ENCODE measurements around the gene TRIM44.
"Not testable (repeated sequence)": the region's sequence is repeated elsewhere in the genome, so short reads cannot be mapped to it uniquely, and the experiment has no call there.

The TRIM44 gene

DNA sequence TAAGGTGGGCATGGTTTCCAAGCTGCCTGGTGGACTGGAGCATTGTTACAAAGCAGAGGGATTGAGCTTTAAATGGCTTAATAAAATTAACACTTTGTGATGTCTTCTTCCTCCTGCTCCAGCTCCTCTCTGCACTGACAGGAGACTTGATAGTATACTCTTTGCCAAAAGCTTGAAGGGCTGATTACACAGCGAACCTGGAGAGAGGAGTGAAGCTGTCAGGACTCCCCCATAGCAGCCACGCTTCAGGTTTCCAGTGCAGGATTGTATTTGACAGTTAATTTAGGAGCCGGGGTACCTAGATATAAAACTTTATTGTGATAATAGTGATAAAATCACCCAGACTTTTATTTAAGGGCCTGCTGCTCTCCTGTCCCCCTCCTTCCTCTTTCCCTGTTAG is 50.0 kb downstream of the TRIM44 start:
- in situ Hi-C loops (cut with MboI; ENCODE audit: low pct_unique_long_range_greater_than_20kb, low sequenced_read_pairs, unreplicated experiment) = no loop called here
- TF ChIP-seq, protein P1, sequence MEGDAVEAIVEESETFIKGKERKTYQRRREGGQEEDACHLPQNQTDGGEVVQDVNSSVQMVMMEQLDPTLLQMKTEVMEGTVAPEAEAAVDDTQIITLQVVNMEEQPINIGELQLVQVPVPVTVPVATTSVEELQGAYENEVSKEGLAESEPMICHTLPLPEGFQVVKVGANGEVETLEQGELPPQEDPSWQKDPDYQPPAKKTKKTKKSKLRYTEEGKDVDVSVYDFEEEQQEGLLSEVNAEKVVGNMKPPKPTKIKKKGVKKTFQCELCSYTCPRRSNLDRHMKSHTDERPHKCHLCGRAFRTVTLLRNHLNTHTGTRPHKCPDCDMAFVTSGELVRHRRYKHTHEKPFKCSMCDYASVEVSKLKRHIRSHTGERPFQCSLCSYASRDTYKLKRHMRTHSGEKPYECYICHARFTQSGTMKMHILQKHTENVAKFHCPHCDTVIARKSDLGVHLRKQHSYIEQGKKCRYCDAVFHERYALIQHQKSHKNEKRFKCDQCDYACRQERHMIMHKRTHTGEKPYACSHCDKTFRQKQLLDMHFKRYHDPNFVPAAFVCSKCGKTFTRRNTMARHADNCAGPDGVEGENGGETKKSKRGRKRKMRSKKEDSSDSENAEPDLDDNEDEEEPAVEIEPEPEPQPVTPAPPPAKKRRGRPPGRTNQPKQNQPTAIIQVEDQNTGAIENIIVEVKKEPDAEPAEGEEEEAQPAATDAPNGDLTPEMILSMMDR (IDR thresholded peaks at IDR 0.05; ENCODE audit: extremely low read depth, insufficient read depth, missing control alignments) = no peak
- no peak for DNase-seq (ENCODE audit: low spot score)

DNA sequence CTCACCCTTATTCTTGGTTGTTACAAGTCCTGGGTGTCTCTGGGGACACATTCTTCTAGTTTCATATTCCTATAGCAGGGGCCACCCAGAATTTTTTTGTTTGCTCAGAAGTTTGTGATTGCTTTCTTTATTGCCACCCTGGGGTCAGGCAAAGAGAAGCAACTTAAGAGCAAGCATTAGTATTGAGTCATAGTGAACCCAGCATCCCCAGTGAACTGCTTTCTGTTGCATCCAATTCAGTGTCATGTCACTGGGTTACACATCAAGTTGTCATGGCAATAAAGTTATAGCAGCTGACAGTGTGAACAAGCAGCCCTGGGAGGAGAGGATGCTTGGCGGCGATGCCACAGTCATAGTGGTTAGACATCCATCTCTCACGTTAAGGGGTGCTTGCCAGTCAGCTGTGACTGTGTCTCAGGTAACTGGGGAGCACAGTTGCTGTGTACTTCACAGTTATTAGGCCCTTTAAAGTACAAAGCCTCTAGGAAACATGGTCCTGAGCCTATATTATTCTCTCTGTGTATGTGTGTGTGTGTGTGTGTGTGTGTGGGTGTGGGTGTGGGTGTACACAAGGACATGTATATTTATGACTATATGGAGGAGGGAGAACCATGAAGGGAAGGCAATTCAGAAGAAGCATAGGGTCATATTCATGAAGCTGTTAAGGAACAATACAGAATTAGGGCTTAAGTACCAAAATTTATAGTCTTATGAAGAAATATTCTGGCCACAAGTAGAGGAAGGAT is 52.5 kb downstream of the TRIM44 start:
- peak; percentile 35 for DNase-seq (ENCODE audit: low spot score)
- in situ Hi-C loops (cut with MboI; ENCODE audit: low pct_unique_long_range_greater_than_20kb, low sequenced_read_pairs, unreplicated experiment) = no loop called here
- TF ChIP-seq, protein P1 (IDR thresholded peaks at IDR 0.05; ENCODE audit: extremely low read depth, insufficient read depth, missing control alignments) = no peak

DNA sequence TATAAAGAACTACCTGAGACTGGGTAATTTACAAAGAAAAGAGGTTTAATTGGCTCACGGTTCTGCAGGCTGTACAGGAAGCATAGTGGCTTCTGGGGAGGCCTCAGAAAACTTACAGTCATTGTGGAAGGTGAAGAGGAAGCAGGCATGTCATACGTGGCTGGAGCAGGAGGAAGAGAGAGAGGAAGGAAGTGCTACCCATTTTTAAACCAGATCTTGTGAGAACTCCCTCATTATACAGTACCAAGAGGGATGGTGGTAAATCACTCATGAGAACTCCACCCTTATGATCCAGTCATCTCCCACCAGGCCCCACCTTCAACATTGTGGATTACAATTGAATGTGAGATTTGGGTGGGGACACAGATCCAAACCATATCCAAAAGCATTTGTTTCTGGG is 53.1 kb downstream of the TRIM44 start:
- in situ Hi-C loops (cut with MboI; ENCODE audit: low pct_unique_long_range_greater_than_20kb, low sequenced_read_pairs, unreplicated experiment); DNase-seq (ENCODE audit: low spot score): not testable (repeated sequence)

DNA sequence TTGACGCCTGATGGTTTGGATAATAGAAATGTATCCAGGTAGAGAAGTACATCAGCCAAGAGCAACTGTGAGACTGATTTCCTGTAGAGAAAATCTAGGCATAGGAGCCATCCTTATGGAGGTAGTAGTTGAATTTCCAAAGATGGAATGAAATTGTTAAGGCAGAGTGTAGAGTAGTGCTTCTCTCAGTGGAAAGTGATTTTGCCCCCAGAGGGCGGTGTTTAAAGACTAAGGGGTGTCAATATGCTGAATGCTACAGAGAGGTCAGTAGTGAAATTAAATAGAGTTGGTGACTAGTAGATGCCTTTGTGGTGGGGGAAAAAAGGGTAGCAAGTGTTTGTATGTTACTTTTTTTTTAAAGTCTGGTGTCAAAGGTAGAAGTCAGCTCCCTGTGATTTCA is 54.5 kb downstream of the TRIM44 start:
- in situ Hi-C loops (cut with MboI; ENCODE audit: low pct_unique_long_range_greater_than_20kb, low sequenced_read_pairs, unreplicated experiment) = no loop called here
- TF ChIP-seq, protein P1 (IDR thresholded peaks at IDR 0.05; ENCODE audit: extremely low read depth, insufficient read depth, missing control alignments) = peak; percentile 16
- DNase-seq (ENCODE audit: low spot score) = no peak

DNA sequence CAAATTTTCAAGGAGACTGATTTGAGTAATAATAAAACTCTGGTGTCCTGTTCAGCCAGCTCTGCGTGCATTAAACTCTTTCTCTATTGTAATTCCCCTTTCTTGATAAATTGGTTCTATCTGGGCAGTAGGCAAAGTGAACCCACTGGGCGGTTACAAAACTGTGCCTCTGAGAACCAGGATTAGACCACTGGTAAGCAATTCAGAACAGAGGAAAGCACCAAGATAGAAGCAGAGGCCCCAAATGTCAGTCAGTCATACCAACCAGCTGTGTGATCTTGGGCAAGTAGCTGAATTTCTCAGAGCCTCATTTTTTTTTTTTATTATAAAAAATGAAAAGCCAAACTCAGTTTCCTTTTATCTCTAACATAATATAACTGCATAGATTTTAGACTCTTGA is 54.9 kb downstream of the TRIM44 start:
- TF ChIP-seq, protein P1 (IDR thresholded peaks at IDR 0.05; ENCODE audit: extremely low read depth, insufficient read depth, missing control alignments) = no peak
- in situ Hi-C loops (cut with MboI; ENCODE audit: low pct_unique_long_range_greater_than_20kb, low sequenced_read_pairs, unreplicated experiment) = no loop called here
- DNase-seq (ENCODE audit: low spot score) = no peak

DNA sequence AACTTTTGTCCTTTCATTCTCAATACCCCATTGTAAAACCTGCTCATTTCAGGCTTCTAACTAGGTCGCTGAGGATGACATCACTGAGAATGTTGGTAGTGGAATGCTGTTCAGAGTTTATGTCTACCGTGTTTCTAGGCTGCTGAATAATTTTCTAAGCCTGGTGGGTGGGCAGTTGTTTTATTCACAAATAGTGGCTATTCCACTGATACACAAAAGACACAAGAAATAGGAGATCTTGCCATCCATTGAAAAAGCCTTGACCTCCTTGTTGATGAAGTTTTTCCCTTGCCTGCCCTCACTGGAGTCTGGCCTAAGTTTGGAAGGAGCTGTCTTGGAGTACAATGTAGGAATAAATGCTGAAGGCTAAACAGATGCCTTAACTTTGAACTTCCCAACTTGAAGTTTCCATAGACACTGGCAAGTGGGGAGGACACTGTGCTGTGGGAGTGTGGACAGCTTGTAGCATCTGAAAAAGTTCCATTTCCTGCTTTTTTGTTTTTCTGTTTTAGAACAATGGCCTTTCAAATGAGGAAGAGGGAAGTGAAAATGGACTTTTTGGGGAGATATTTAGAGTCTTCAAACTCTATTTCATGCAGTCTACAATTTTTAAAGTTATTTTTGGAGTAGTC is 59.2 kb downstream of the TRIM44 start:
- in situ Hi-C loops (cut with MboI; ENCODE audit: low pct_unique_long_range_greater_than_20kb, low sequenced_read_pairs, unreplicated experiment) = no loop called here
- peak; percentile 24 for DNase-seq (ENCODE audit: low spot score)
- TF ChIP-seq, protein P1 (IDR thresholded peaks at IDR 0.05; ENCODE audit: extremely low read depth, insufficient read depth, missing control alignments) = no peak

DNA sequence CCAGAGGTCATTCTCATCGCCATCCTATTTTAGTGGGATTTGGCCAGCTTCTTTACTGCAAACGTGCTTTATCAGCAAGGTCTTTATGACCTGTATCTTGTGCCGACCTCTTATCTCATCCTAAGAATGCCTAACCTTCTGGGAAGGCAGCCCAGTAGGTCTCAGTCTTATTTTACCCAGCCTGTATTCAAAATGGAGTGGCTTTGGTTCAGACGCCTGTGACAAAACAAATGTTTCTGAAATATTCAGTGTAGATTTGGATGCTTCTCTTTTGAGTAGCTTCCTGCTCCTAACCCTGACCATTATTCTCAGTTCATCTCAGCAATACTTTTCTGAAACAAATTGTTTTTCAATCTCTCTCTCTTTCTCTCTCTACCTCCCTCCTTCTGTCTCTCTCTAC is 60.1 kb downstream of the TRIM44 start:
- DNase-seq (ENCODE audit: low spot score) = no peak
- TF ChIP-seq, protein P1 (IDR thresholded peaks at IDR 0.05; ENCODE audit: extremely low read depth, insufficient read depth, missing control alignments) = no peak
- in situ Hi-C loops (cut with MboI; ENCODE audit: low pct_unique_long_range_greater_than_20kb, low sequenced_read_pairs, unreplicated experiment) = no loop called here

Data from GM13977 (cell line).